HG03280 (cell line): ENCODE results near the gene CBX6.

Experiments
- ATAC-seq: cut with Tn5 transposase; IDR thresholded peaks from one replicate; pipeline ENCODE4 v1.9.1; 2021; ENCODE audit warnings: mild to moderate bottlenecking, moderate library complexity; ENCODE audit not compliant: unreplicated experiment

The CBX6 gene

GRCh38 chr22:38873469-38874411, 1.7 kb upstream of the CBX6 start:
- no peak for ATAC-seq

GRCh38 chr22:38872831-38873248, 824 bp upstream of the CBX6 start:
- no peak for ATAC-seq

- ATAC-seq, result peak; percentile 1
Observed at GRCh38 chr22:38871360-38872171, 450 bp downstream of the CBX6 start.

- ATAC-seq, result no peak
Observed at GRCh38 chr22:38870791-38871359, 1.1 kb downstream of the CBX6 start.

- ATAC-seq, result peak; percentile 32
Observed at GRCh38 chr22:38870312-38870741, 1.7 kb downstream of the CBX6 start.

- ATAC-seq, result no peak
Observed at GRCh38 chr22:38869663-38870062, 2.4 kb downstream of the CBX6 start.

GRCh38 chr22:38868886-38869381, 3.1 kb downstream of the CBX6 start:
- ATAC-seq, result no peak

GRCh38 chr22:38868286-38868721, 3.7 kb downstream of the CBX6 start:
- no peak for ATAC-seq

GRCh38 chr22:38867471-38868285, 4.3 kb downstream of the CBX6 start:
- no peak for ATAC-seq

GRCh38 chr22:38867124-38867455, 4.9 kb downstream of the CBX6 start:
- ATAC-seq, result no peak

- no peak for ATAC-seq
Observed at GRCh38 chr22:38866399-38867123, 5.5 kb downstream of the CBX6 start.

GRCh38 chr22:38866024-38866398, 6.0 kb downstream of the CBX6 start:
- ATAC-seq, result no peak

GRCh38 chr22:38865201-38866023, 6.6 kb downstream of the CBX6 start:
- ATAC-seq, result no peak

- ATAC-seq, result no peak
Observed at GRCh38 chr22:38864361-38865191, 7.4 kb downstream of the CBX6 start.

- no peak for ATAC-seq
Observed at GRCh38 chr22:38863531-38864131, 8.4 kb downstream of the CBX6 start.

- ATAC-seq, result no peak
Observed at GRCh38 chr22:38862375-38863329, 9.4 kb downstream of the CBX6 start.

- no peak for ATAC-seq
Observed at GRCh38 chr22:38861927-38862326, 10.1 kb downstream of the CBX6 start.
